ENCODE measurements around the gene KIF21A. TPM values are rescaled to one million over a fixed set of nuclear protein-coding genes. Genes with fewer than 3 reads are reported as not detected.

The KIF21A gene
- total and polyA plus RNA-seq, 8 donors, result 6.3 to 17.3 (median 14.3) TPM

GRCh38 chr12:39294715-39295114 lies 148.2 kb downstream of the KIF21A start:
- DNase-seq (no peak), FAIRE-seq (no peak), ATAC-seq (no peak)
- Histone ChIP-seq H3K9me3 (no peaks in the 10 kb centered on the region), H3K4me3 (no peak overlapping the region), H3K36me3 (no peaks in the 10 kb centered on the region), H3K27ac (no peak overlapping the region), H3K4me1 (no peaks in the 10 kb centered on the region), H3K27me3 (no peaks in the 10 kb centered on the region)
- 77 to 78% methylated on average over 2 of the region's 2 CpGs for WGBS, 2 donors
- intact Hi-C loops (cut with DNase I), result no loop called here
- no peak for TF ChIP-seq CTCF (IDR thresholded peaks at IDR 0.05)

GRCh38 chr12:39292125-39292630 lies 150.7 kb downstream of the KIF21A start:
- no peak for DNase-seq
- no peak for TF ChIP-seq CTCF (IDR thresholded peaks at IDR 0.05)

GRCh38 chr12:39287817-39288216 lies 155.1 kb downstream of the KIF21A start:
- Histone ChIP-seq H3K9me3 (no peaks in the 10 kb centered on the region), H3K27me3 (no peaks in the 10 kb centered on the region), H3K36me3 (no peaks in the 10 kb centered on the region), H3K4me1 (no peaks in the 10 kb centered on the region), H3K27ac (no peak overlapping the region), H3K4me3 (no peak overlapping the region)
- intact Hi-C loops (cut with DNase I), result no loop called here
- DNase-seq (no peak), ATAC-seq (no peak), FAIRE-seq (no peak)
- WGBS, 2 donors, result 48 to 59% methylated on average over 2 of the region's 2 CpGs
- TF ChIP-seq CTCF (IDR thresholded peaks at IDR 0.05), result no peak

More at GRCh38 chr12:39292125-39292630, 150.7 kb downstream of the KIF21A start:
- Histone ChIP-seq H3K4me1 (no peaks in the 10 kb centered on the region), H3K27ac (no peak overlapping the region), H3K9me3 (no peaks in the 10 kb centered on the region), H3K27me3 (no peaks in the 10 kb centered on the region), H3K4me3 (no peak overlapping the region), H3K36me3 (no peaks in the 10 kb centered on the region)
- WGBS, 2 donors, result 42 to 59% methylated on average over 1 of the region's 1 CpG
- intact Hi-C loops (cut with DNase I), result no loop called here
- FAIRE-seq (no peak), ATAC-seq (no peak)

DNA sequence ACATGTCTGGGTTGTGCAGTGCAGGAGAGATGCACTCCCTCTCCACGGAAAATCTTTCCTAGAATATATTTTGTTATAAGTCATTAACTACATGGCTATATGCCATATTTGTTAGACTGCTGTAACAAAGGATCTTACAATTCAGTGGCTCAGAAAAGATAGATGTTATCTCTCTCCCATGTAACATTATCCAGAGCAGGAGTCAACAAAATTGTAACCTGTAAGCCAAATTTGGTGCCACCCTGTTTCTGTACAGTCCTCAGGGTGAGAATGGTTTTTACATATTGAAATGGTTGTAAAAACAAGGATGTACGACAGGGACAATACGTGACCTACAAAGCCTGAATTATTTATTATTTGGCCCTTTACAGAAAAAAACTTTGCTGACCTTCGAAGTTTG lies 155.5 kb downstream of the KIF21A start:
- no peak for TF ChIP-seq CTCF (IDR thresholded peaks at IDR 0.05)
- ATAC-seq (no peak), DNase-seq (no peak), FAIRE-seq (no peak)
- Histone ChIP-seq H3K36me3 (no peaks in the 10 kb centered on the region), H3K27ac (no peak overlapping the region), H3K4me3 (no peak overlapping the region), H3K9me3 (no peaks in the 10 kb centered on the region), H3K4me1 (no peaks in the 10 kb centered on the region), H3K27me3 (no peaks in the 10 kb centered on the region)
- intact Hi-C loops (cut with DNase I), result no loop called here
- 51 to 67% methylated on average over 4 of the region's 4 CpGs for WGBS, 2 donors

DNA sequence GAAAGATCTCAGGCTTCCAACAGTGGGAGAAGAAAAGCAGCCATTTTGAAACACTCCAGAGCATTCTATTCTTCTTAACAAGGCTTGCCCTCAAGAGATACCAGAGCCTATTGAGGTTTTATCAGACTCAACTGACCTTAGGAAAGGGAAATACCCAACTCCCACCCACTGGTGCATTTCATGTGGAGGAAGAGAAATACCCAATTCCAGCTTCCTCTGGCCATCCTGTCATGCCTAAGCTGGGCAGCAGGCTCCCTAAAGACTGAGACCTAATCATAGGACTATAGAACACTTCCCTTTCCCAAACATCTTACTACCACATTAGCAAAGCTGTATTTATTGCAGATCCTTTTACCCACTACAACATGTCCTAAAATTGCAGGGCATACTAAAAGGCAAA lies 164.5 kb downstream of the KIF21A start:
- no peaks in the 10 kb centered on the region for H3K27me3 ChIP-seq
- H3K4me1 ChIP-seq, result no peaks in the 10 kb centered on the region
- H3K9me3 ChIP-seq, result no peaks in the 10 kb centered on the region
- H3K36me3 ChIP-seq, result no peaks in the 10 kb centered on the region
- no peak overlapping the region for H3K4me3 ChIP-seq
- DNase-seq (no peak), FAIRE-seq (no peak), ATAC-seq (no peak)
- intact Hi-C loops (cut with DNase I), result loop anchor here in 1 of 3 donors (10.0 kb wide), 1 partner anchor 354 kb away; no protein-coding TSS in a partner anchor
- TF ChIP-seq CTCF (IDR thresholded peaks at IDR 0.05), result no peak
- H3K27ac ChIP-seq, result no peak overlapping the region
